Glomerular visceral epithelial cell (primary cell): Measurements from ENCODE around the gene FNDC3B.
"Not testable (repeated sequence)": the region's sequence is repeated elsewhere in the genome, so short reads cannot be mapped to it uniquely, and the experiment has no call there.

ENCODE experiments used
- DNase-seq: peaks from one replicate; pipeline ENCODE4 v3.0.0-alpha.2; 2016; ENCODE audit errors: extremely low spot score

FNDC3B gene

GRCh38 chr3:172235698-172236097 is 196.3 kb downstream of the FNDC3B start:
- DNase-seq: no peak

- DNase-seq: no peak
Measured at GRCh38 chr3:172236771-172237742, 197.7 kb downstream of the FNDC3B start.

DNA sequence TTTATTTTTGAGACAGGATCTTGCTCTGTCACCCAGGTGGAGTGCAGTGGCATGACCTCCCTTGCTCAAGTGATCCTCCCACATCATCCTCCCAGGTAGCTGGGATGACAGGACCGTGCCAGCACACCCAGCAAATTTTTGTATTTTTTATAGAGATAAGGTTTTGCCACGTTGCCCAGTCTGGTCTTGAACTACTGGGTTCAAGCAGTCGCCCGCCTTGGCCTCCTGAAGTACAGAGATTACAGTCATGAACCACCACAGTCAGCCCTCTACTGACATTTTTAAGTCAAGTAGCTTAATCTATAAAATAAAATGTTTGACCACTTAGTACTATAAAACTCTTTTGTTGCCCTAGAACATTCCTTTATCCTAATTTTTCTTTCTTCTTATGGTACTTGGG is 198.8 kb downstream of the FNDC3B start:
- no peak for DNase-seq

DNA sequence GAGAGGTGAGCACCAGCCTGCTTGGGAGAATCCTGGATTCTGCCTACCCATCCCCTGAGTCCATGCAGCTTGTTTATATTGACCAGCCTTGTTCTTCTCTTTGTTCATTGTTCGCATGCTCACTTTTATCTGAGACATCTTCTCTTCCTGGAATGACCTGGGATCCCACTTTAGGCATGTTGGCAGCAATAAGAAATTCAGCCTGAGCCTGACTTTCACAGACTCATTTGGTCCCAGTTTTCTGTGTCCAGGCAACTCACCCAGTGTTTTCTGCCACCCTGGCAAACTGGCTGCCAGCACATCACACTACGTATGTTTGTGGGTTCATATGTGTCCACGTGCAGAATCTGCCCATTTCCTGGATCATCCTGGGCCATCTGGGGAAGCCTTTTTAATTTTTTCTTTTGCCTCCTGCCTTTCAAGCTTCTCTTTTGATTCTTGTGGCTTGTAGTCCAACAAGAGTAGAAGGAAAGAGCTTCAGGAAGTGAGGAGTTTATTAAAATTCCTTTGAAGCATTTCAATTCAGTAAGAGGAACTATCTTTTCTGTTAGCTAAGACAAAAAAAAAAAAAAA is 199.9 kb downstream of the FNDC3B start:
- no peak for DNase-seq

DNA sequence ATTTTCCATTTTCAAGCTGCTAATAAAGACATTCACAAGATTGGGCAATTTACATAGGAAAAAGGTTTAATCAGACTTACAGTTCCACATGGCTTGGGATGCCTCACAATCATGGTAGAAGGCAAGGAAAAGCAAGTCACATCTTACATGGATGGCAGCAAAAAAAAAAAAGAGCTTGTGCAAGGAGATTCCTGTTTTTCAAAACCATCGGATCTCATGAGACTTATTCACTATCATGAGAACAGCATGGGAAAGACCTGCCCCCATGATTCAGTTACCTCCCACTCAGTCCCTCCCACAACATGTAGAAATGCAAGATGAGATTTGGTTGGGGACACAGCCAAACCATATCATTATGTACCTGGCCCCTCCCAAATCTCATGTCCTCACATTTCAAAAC is 202.0 kb downstream of the FNDC3B start:
- no peak for DNase-seq

GRCh38 chr3:172242471-172242870 is 203.1 kb downstream of the FNDC3B start:
- not testable (repeated sequence) for DNase-seq

- DNase-seq: not testable (repeated sequence)
Measured at GRCh38 chr3:172243376-172243775, 204.0 kb downstream of the FNDC3B start.

DNA sequence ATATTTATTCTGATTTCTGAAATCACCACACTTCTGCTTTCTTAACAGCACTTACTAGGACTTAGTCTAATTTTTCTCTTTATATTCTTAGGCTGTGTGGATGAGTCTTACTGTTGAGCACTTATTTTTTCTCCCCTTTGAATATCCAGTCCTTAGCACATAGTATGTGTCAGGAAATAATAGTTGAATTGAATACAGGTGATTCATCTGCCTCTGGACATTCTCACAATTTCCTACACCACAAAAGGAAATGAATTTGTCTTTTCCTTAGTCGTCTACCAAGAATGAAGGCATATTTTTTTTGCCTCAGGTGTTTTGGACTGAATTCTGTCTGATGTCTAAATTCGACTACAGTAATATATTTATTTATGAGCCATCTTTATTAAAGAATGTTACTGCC is 204.6 kb downstream of the FNDC3B start:
- peak; percentile 28 for DNase-seq

- DNase-seq: no peak
Measured at GRCh38 chr3:172245241-172245640, 205.9 kb downstream of the FNDC3B start.

GRCh38 chr3:172246107-172246844 is 206.9 kb downstream of the FNDC3B start:
- no peak for DNase-seq

GRCh38 chr3:172247525-172248274 is 208.3 kb downstream of the FNDC3B start:
- DNase-seq: no peak

GRCh38 chr3:172249039-172249438 is 209.7 kb downstream of the FNDC3B start:
- DNase-seq: no peak

DNA sequence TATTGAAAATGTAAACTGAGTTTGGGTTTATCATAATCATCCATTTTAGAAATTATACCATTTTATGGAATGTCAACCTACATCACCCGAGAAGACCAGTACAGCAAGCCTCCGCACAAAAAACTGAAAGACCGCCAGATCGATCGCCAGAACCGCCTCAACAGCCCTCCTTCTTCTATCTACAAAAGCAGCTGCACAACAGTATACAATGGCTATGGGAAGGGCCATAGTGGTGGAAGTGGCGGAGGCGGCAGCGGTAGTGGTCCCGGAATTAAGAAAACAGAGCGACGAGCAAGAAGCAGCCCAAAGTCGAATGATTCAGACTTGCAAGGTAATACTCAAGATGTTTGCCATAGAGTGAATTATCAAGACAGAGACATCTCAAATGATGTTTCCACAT is 211.8 kb downstream of the FNDC3B start:
- DNase-seq: no peak

DNA sequence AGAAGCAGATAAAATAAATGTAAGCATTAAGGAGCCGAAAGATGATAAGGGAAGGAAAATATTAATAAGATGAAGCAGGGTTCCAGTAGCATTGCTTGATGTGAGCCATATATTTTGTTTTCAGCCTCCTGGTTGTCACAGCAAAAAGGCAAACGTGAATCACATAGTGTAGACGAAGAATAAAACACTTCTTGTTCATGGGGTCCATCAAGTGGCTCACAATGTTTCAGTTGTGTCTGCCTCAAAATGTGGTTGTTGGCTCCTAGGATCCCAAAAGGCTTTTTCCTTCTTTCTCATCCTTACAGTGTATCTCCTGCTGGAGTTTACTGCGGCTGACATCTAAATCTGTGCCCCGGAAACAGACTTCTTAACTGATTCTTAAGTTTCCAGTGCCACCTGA is 213.8 kb downstream of the FNDC3B start:
- DNase-seq: no peak

- no peak for DNase-seq
Measured at GRCh38 chr3:172254542-172254941, 215.2 kb downstream of the FNDC3B start.

DNA sequence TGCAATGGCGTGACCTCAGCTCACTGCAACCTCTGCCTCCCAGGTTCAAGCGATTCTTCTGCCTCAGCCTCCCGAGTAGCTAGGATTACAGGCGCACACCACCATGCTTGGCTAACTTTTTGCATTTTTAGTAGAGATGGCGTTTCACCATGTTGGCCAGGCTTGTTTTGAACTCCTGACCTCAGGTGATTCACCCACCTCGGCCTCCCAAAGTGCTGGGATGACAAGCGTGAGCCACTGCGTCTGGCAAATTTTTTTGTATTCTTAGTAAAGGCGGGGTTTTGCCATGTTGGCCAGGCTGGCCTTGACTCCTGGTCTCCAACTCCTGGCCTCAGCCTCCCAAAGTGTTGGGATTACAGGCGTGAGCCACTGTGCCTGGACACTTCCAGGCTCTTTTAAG is 215.9 kb downstream of the FNDC3B start:
- DNase-seq: not testable (repeated sequence)

- no peak for DNase-seq
Measured at GRCh38 chr3:172256101-172256734, 216.8 kb downstream of the FNDC3B start.

GRCh38 chr3:172257648-172258400 is 218.4 kb downstream of the FNDC3B start:
- peak; percentile 49 for DNase-seq

- DNase-seq: no peak
Measured at GRCh38 chr3:172258624-172259023, 219.2 kb downstream of the FNDC3B start.

DNA sequence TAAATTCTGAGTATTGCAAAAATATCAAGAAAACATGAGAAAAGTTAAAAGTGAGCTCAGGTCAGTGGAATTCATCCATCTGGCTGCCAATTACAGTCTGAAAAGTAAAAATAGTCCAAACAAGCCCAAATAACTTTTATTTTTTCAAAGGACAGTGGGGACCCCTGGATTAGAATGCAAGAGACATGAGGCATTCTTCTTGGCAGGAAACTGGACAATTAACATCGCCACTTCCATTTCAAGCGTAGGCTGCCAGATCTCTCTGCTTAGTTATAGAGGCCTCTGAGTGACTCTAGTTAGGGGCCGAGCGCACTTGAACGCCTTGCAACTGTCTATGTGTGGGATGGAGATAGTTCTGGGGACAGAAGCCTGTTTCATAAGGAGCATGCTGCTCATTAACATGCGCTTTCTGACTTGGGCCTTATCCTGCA is 219.7 kb downstream of the FNDC3B start:
- no peak for DNase-seq
